B cell (primary cell): ENCODE results near the gene NSFL1C. TPM values are rescaled to one million over a fixed set of nuclear protein-coding genes. Genes with fewer than 3 reads are reported as not detected.

Experiments used
- ATAC-seq: fragments of 200-7000 bp; cut with Tn5 transposase; one replicate; pipeline ENCODE4 v1.10.0; 2021; ENCODE audit warnings: low read depth, mild to moderate bottlenecking, moderate number of reproducible peaks, moderate library complexity
- CTCF ChIA-PET: fragments of 350-600 bp; sonication (Branson Sonifier 250); formaldehyde crosslinking; loops from one replicate; lab custom pipeline; 2021; ENCODE audit warnings: antibody characterized with exemption, inconsistent platforms; lab: Charles Lee
- POLR2A ChIA-PET: fragments of 350-600 bp; sonication (Branson Sonifier 250); formaldehyde crosslinking; loops from one replicate; lab custom pipeline; 2021; ENCODE audit warnings: antibody characterized with exemption; lab: Charles Lee
- DNase-seq: peaks from one replicate; pipeline ENCODE4 v3.0.0; 2013
- H2AFZ ChIP-seq: 2 replicates; pipeline ENCODE4 v1.6.1; 2012; ENCODE audit warnings: mild to moderate bottlenecking, low read depth, low read length; ENCODE audit not compliant: insufficient read depth, poor library complexity, severe bottlenecking
- H3K27ac ChIP-seq, 2 donors: 1 replicate in 1 of 2; 2 replicates in 1 of 2; pipeline ENCODE4 v1.5.1; 2012 to 2013; ENCODE audit warnings: low read length in 2 of 2, mild to moderate bottlenecking in 2 of 2, moderate library complexity in 1 of 2
- H3K27me3 ChIP-seq, 4 experiments: fragments of 200-600 bp in 1 of 4; sonication (generic) in 1 of 4; replicated peaks in 1 of 4; 1 replicate in 2 of 4; 2 replicates in 2 of 4; pipeline versions ENCODE4 v1.6.1 to v1.7.0; 2013 to 2016; ENCODE audit warnings: low read length in 3 of 4, mild to moderate bottlenecking in 2 of 4, mixed read lengths in 1 of 4, moderate library complexity in 1 of 4; ENCODE audit not compliant: insufficient read depth in 4 of 4, control insufficient read depth in 3 of 4; ENCODE audit errors: control extremely low read depth in 1 of 4
- H3K36me3 ChIP-seq, 2 experiments: replicated peaks in 1 of 2; 1 replicate in 1 of 2; 2 replicates in 1 of 2; pipeline versions ENCODE4 v1.6.1 to v1.7.1; 2013; ENCODE audit warnings: low read length in 1 of 2; ENCODE audit not compliant: insufficient read depth in 2 of 2, control insufficient read depth in 1 of 2; ENCODE audit errors: control extremely low read depth in 1 of 2, extremely low read depth in 1 of 2
- H3K4me1 ChIP-seq, 2 donors: fragments of 200-600 bp in 1 of 2; sonication (generic) in 1 of 2; 1 replicate in 1 of 2; 2 replicates in 1 of 2; pipeline versions ENCODE4 v1.5.1 to v1.6.1; 2013 to 2017; ENCODE audit warnings: low read length in 2 of 2; ENCODE audit not compliant: control insufficient read depth in 2 of 2, insufficient read depth in 2 of 2
- H3K4me2 ChIP-seq: replicated peaks from 2 replicates; pipeline ENCODE3; 2012; ENCODE audit warnings: mild to moderate bottlenecking, low read depth, low read length; ENCODE audit not compliant: poor library complexity, severe bottlenecking
- H3K4me3 ChIP-seq, 5 experiments: fragments of 200-600 bp in 1 of 5; sonication (generic) in 1 of 5; 1 replicate in 3 of 5; 2 replicates in 2 of 5; pipeline versions ENCODE4 v1.5.1 to v1.7.0; 2011 to 2016; ENCODE audit warnings: low read length in 4 of 5, mild to moderate bottlenecking in 4 of 5, low read depth in 2 of 5, control low read depth in 1 of 5, moderate library complexity in 1 of 5; ENCODE audit not compliant: insufficient read depth in 1 of 5; ENCODE audit errors: control extremely low read depth in 1 of 5, extremely low read depth in 1 of 5
- H3K79me2 ChIP-seq: fragments of 200-600 bp; sonication (generic); one replicate; pipeline ENCODE4 v1.6.0; 2016; ENCODE audit warnings: low read length; ENCODE audit not compliant: control insufficient read depth, insufficient read depth
- H3K9ac ChIP-seq: fragments of 200-600 bp; sonication (generic); 2 replicates; pipeline ENCODE4 v1.6.1; 2017; ENCODE audit warnings: mild to moderate bottlenecking, low read length, moderate library complexity
- H3K9me3 ChIP-seq, 3 donors: one replicate each; pipeline versions ENCODE4 v1.6.1 to v1.7.1; 2013; ENCODE audit warnings: low read length in 2 of 3; ENCODE audit not compliant: control insufficient read depth in 2 of 3, insufficient read depth in 1 of 3; ENCODE audit errors: control extremely low read depth in 1 of 3
- H4K20me1 ChIP-seq: 2 replicates; pipeline ENCODE4 v1.6.0; 2012; ENCODE audit warnings: mild to moderate bottlenecking, low read length; ENCODE audit not compliant: insufficient read depth, control insufficient read depth, poor library complexity, severe bottlenecking
- H3K27ac Mint-ChIP-seq: one replicate; pipeline ENCODE4 v1.8.0; 2021; ENCODE audit warnings: mixed read lengths
- H3K27me3 Mint-ChIP-seq: one replicate; pipeline ENCODE4 v1.8.0; 2021; ENCODE audit warnings: mixed read lengths
- H3K4me1 Mint-ChIP-seq: one replicate; pipeline ENCODE4 v1.8.0; 2021; ENCODE audit warnings: mixed read lengths
- H3K4me3 Mint-ChIP-seq: one replicate; pipeline ENCODE4 v1.8.0; 2021; ENCODE audit warnings: mixed read lengths
- H3K9me3 Mint-ChIP-seq: one replicate; pipeline ENCODE4 v1.8.0; 2022; ENCODE audit warnings: mixed read lengths; ENCODE audit not compliant: insufficient read depth
- EZH2 ChIP-seq: IDR thresholded peaks from 2 replicates; pipeline ENCODE4 v1.6.1; 2012; ENCODE audit warnings: borderline replicate concordance, low read depth, mild to moderate bottlenecking, moderate library complexity, low read length; ENCODE audit not compliant: insufficient read depth, poor library complexity, severe bottlenecking
- WGBS: methylation state at CpG from one replicate; pipeline ENCODE4 v1.1.5; 2013; ENCODE audit warnings: missing lambda C conversion rate; ENCODE audit not compliant: insufficient coverage; 5-methylcytosine and 5-hydroxymethylcytosine counted together
- intact Hi-C: fragments of 100-400 bp; cut with micrococcal nuclease; formaldehyde crosslinking; loops from one replicate; pipeline ENCODE4 v1.10.0; 2022
- polyA minus RNA-seq: library from RNA; depleted of rRNA, polyadenylated mRNA; stranded (reverse); fragments of >200 nt; gene quantifications from 2 replicates; pipeline ENCODE4 v1.2.3, GENCODE V29; 2012
- polyA plus RNA-seq: library from polyadenylated mRNA; depleted of rRNA; stranded (reverse); fragments of >200 nt; gene quantifications from 2 replicates; pipeline ENCODE4 v1.2.3, GENCODE V29; 2012
- total RNA-seq, 2 donors: library from RNA; stranded (reverse); fragments of 120-200 nt in 1 of 2; gene quantifications; 1 replicate in 1 of 2; 2 replicates in 1 of 2; pipeline versions ENCODE4 v1.2.3 to v1.2.4, GENCODE V29; 2013 to 2022
- TF ChIP-seq, protein P1 (sequence below): fragments of 200-600 bp; IDR thresholded peaks from one replicate; pipeline ENCODE4 v1.8.0; 2022; ENCODE audit warnings: antibody characterized with exemption, mild to moderate bottlenecking

NSFL1C gene
- total RNA-seq: 80.3 and 84.0 TPM in 2 replicates
- total RNA-seq (2013): 50.3 TPM
- 24.0 and 24.1 TPM in 2 replicates for polyA plus RNA-seq
- polyA minus RNA-seq: 16.3 and 31.2 TPM in 2 replicates

DNA sequence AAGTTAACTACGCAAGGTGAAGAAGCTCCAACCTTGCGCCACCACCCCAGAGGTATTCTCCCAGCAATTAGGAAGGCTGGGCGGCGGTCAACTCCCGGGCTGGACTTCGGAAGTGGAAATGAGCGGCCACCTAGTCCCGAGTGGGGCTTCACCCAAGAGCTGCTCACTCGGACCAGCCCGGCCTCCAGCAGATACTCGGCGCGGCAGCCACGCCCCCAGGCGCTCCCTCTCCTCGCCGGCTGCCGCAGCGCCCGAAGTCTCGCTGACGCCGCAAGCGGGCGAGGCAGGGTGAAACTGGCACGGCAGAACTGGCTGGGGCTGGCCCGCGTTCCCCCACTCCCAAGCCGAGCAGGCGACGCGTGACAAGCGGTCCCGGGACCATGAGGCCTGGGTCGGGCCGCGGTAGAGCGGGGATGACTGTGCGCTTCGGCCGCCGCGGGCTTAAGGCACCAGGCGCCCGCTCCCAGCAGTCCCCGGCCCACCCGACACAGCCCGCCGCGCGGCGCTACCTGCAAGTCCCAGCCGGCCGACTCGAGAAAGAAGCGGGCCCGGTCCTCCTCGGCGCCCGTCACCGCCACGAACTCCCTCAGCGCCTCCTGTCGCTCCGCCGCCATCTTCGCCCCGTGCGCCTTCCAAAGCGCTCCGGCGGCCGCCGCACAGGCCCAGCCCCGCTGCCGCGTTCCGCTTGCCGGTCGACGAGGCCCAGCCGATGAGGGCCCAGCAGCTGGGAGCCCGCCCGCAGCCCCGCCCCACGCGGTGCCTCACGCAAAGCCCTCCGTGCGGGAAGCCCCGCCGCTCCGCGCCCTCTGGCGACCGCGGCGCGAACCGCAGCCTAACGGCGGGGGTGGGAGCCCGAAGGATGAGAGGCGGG lies at the start of gene NSFL1C:
NSFL1C (minus strand) TSS at position 639 of the 871 bp plus-strand sequence; CDS start at position 614, 25 bp downstream.
- ChIA-PET CTCF (interaction anchor here (0.8 to 4.9 kb wide), 21 partner anchors 8 to 358 kb away, joined by 3 to 85 read pairs (median 4); partner anchors contain the start of genes FKBP1A and SNPH), POLR2A (interaction anchor here (0.5 to 2.6 kb wide), 6 partner anchors 37 to 1059 kb away, joined by 3 to 15 read pairs (median 6); partner anchors contain the start of genes FAM110A, FKBP1A and SNRPB)
- WGBS: under 1% methylated on average over 104 of the region's 104 CpGs
- peak within 1 kb of the TSS; percentile 79 to 92 for H3K27ac ChIP-seq
- no peaks in the 10 kb centered on the region for H3K9me3 ChIP-seq
- Mint-ChIP-seq H3K9me3 (no peaks in the 10 kb centered on the region), H3K27me3 (no peaks in the 10 kb centered on the region), H3K4me3 (peak within 1 kb of the TSS; percentile 90), H3K27ac (peak within 1 kb of the TSS; percentile 93), H3K4me1 (peaks cover 69% of the 10 kb centered on the region)
- peaks cover 0 to 23% of the 10 kb centered on the region in 2 experiments for H3K36me3 ChIP-seq
- ATAC-seq (peak; percentile 92), DNase-seq (peak; percentile 97)
- TF ChIP-seq, protein P1, sequence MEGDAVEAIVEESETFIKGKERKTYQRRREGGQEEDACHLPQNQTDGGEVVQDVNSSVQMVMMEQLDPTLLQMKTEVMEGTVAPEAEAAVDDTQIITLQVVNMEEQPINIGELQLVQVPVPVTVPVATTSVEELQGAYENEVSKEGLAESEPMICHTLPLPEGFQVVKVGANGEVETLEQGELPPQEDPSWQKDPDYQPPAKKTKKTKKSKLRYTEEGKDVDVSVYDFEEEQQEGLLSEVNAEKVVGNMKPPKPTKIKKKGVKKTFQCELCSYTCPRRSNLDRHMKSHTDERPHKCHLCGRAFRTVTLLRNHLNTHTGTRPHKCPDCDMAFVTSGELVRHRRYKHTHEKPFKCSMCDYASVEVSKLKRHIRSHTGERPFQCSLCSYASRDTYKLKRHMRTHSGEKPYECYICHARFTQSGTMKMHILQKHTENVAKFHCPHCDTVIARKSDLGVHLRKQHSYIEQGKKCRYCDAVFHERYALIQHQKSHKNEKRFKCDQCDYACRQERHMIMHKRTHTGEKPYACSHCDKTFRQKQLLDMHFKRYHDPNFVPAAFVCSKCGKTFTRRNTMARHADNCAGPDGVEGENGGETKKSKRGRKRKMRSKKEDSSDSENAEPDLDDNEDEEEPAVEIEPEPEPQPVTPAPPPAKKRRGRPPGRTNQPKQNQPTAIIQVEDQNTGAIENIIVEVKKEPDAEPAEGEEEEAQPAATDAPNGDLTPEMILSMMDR: peak; percentile 100
- TF ChIP-seq EZH2: no peak
- intact Hi-C loops: loop anchor here (1.0 to 10.0 kb wide), 10 partner anchors 30 to 1008 kb away; partner anchors contain the start of genes FAM110A, FKBP1A, PSMF1 and RAD21L1
- H3K9ac ChIP-seq: peak within 1 kb of the TSS; percentile 90
- H3K4me1 ChIP-seq: peaks cover 49 to 54% of the 10 kb centered on the region in 2 donors
- peaks cover 43% of the 10 kb centered on the region for H4K20me1 ChIP-seq
- peak within 1 kb of the TSS; percentile 96 for H2AFZ ChIP-seq
- peaks cover 44% of the 10 kb centered on the region for H3K79me2 ChIP-seq
- H3K4me3 ChIP-seq: peak within 1 kb of the TSS; percentile 69 to 92 (median 90)
- no peaks in the 10 kb centered on the region for H3K27me3 ChIP-seq
- peak within 1 kb of the TSS; percentile 92 for H3K4me2 ChIP-seq
